ENCODE measurements around the gene PTPRO. TPM values are rescaled to one million over a fixed set of nuclear protein-coding genes. Genes with fewer than 3 reads are reported as not detected.
"Not testable (repeated sequence)": the region's sequence is repeated elsewhere in the genome, so short reads cannot be mapped to it uniquely, and the experiment has no call there.

PTPRO gene
- total and polyA plus RNA-seq, 2 experiments from 2014 or later = 0.12 TPM; not detected in 1

GRCh38 chr12:15605881-15606590 lies 283.7 kb downstream of the PTPRO start:
- TF ChIP-seq, protein P1, sequence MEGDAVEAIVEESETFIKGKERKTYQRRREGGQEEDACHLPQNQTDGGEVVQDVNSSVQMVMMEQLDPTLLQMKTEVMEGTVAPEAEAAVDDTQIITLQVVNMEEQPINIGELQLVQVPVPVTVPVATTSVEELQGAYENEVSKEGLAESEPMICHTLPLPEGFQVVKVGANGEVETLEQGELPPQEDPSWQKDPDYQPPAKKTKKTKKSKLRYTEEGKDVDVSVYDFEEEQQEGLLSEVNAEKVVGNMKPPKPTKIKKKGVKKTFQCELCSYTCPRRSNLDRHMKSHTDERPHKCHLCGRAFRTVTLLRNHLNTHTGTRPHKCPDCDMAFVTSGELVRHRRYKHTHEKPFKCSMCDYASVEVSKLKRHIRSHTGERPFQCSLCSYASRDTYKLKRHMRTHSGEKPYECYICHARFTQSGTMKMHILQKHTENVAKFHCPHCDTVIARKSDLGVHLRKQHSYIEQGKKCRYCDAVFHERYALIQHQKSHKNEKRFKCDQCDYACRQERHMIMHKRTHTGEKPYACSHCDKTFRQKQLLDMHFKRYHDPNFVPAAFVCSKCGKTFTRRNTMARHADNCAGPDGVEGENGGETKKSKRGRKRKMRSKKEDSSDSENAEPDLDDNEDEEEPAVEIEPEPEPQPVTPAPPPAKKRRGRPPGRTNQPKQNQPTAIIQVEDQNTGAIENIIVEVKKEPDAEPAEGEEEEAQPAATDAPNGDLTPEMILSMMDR (IDR thresholded peaks at IDR 0.05; ENCODE audit: low read depth, low read length) = no peak
- no peaks in the 10 kb centered on the region for H3K9me3 ChIP-seq (ENCODE audit: low read depth)
- no peak for DNase-seq (ENCODE audit: low read depth in 1 of 2, low spot score in 1 of 2)
- no peak overlapping the region for H3K4me3 ChIP-seq
- H3K27me3 ChIP-seq = no peaks in the 10 kb centered on the region
- peaks cover 6% of the 10 kb centered on the region for H3K4me1 ChIP-seq (ENCODE audit: low read depth)
- H3K27ac ChIP-seq = no peak overlapping the region
- no peaks in the 10 kb centered on the region for H3K36me3 ChIP-seq

DNA sequence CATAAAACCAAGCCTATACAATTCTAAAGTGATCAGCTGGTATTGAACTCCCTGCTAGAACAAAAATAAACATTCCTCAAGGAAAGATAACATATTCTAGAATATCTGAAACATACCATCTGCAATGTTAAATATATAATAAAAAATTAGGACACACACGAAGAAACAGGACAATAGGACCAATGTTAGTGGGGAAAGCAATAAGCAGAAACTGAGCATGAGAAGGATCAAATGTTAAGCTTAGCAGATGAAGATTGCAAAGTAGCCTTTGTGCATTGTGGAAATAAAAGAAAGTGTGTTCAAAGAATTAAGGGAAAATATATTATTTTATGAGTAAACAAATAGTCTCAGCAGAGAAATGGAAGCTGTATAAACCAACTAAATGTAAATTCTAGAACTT lies 286.1 kb downstream of the PTPRO start:
- Histone ChIP-seq H3K36me3 (no peaks in the 10 kb centered on the region), H3K9me3 (ENCODE audit: low read depth) (no peaks in the 10 kb centered on the region), H3K4me3 (no peak overlapping the region), H3K27ac (no peak overlapping the region), H3K4me1 (ENCODE audit: low read depth) (peaks cover 6% of the 10 kb centered on the region), H3K27me3 (no peaks in the 10 kb centered on the region)
- TF ChIP-seq, protein P1 (IDR thresholded peaks at IDR 0.05; ENCODE audit: low read depth, low read length) = no peak
- DNase-seq (ENCODE audit: low read depth in 1 of 2, low spot score in 1 of 2) = no peak

DNA sequence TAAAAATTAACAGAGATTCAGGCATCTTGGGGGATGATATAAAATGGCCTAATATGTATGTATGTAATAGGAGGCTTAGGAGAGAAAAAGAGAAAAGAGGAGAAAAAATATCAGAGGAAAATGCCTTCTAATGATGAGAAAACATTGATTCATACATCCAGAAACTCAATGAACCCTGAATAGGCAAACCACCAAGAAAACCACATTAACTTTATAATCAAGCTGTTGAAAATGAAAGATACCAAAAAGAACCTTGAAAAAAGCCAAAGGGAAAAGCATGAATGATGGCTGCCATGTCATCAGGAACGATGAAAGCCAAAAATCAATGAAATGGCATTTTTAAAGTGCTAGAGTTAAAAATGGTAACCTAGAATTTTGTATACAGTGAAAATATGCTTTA lies 286.6 kb downstream of the PTPRO start:
- Histone ChIP-seq H3K27me3 (no peaks in the 10 kb centered on the region), H3K36me3 (no peaks in the 10 kb centered on the region), H3K4me3 (no peak overlapping the region), H3K4me1 (ENCODE audit: low read depth) (peaks cover 2% of the 10 kb centered on the region), H3K27ac (no peak overlapping the region), H3K9me3 (ENCODE audit: low read depth) (no peaks in the 10 kb centered on the region)
- DNase-seq (ENCODE audit: low read depth in 1 of 2, low spot score in 1 of 2) = no peak
- TF ChIP-seq, protein P1 (IDR thresholded peaks at IDR 0.05; ENCODE audit: low read depth, low read length) = no peak

GRCh38 chr12:15613981-15614380 lies 291.7 kb downstream of the PTPRO start:
- H3K36me3 ChIP-seq = no peaks in the 10 kb centered on the region
- H3K9me3 ChIP-seq (ENCODE audit: low read depth) = no peaks in the 10 kb centered on the region
- TF ChIP-seq, protein P1 (IDR thresholded peaks at IDR 0.05; ENCODE audit: low read depth, low read length) = no peak
- no peak overlapping the region for H3K27ac ChIP-seq
- H3K27me3 ChIP-seq = no peaks in the 10 kb centered on the region
- no peak overlapping the region for H3K4me3 ChIP-seq
- DNase-seq (ENCODE audit: low read depth in 1 of 2, low spot score in 1 of 2) = no peak
- no peaks in the 10 kb centered on the region for H3K4me1 ChIP-seq (ENCODE audit: low read depth)

DNA sequence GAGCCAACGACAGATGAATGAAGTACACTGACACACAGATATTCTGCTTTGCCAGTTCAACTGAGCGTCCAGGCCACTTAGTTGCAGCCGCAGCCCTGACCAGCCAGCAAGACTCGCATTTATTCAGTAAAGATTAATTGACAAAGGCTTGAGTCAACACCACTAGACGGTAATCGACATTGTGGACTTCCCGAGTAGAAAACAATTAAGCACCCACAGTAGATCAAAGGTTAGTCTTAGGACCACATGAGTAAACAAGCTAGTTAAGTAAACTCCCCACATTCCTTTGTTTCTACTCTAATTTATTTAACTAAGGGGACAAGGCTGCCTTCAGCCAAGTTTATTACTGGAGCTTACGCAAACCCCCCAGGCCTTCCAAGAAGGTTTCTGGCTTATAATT lies 294.2 kb downstream of the PTPRO start:
- H3K27me3 ChIP-seq; H3K4me3 ChIP-seq; DNase-seq (ENCODE audit: low read depth in 1 of 2, low spot score in 1 of 2): not testable (repeated sequence)

GRCh38 chr12:15620741-15621539 lies 298.6 kb downstream of the PTPRO start:
- H3K27me3 ChIP-seq = no peaks in the 10 kb centered on the region
- H3K36me3 ChIP-seq = no peaks in the 10 kb centered on the region

More for the DNA sequence above, 294.2 kb downstream of the PTPRO start:
- not testable (repeated sequence) for H3K4me1 ChIP-seq (ENCODE audit: low read depth); H3K9me3 ChIP-seq (ENCODE audit: low read depth); H3K27ac ChIP-seq; H3K36me3 ChIP-seq

More at GRCh38 chr12:15620741-15621539, 298.6 kb downstream of the PTPRO start:
- TF ChIP-seq, protein P1 (IDR thresholded peaks at IDR 0.05; ENCODE audit: low read depth, low read length) = no peak
- no peak overlapping the region for H3K4me3 ChIP-seq
- no peaks in the 10 kb centered on the region for H3K4me1 ChIP-seq (ENCODE audit: low read depth)
- H3K9me3 ChIP-seq (ENCODE audit: low read depth) = no peaks in the 10 kb centered on the region
- H3K27ac ChIP-seq = no peak overlapping the region
- DNase-seq (ENCODE audit: low read depth in 1 of 2, low spot score in 1 of 2) = no peak

All from cardiac muscle cell (in vitro differentiated cells and primary cell).